OCI-LY7 (cell line): ENCODE results near the gene PHF21B.

Experiments
- EZH2phosphoT487 ChIP-seq: fragments of 200-600 bp; sonication (generic); IDR thresholded peaks from 2 replicates; pipeline ENCODE4 v1.6.1; 2018; ENCODE audit warnings: low read depth, borderline replicate concordance, mild to moderate bottlenecking, mixed run types, antibody characterized with exemption, low read length, moderate library complexity, mixed read lengths
- TF ChIP-seq, protein P1 (sequence below): fragments of 200-600 bp; sonication (generic); conservative IDR thresholded peaks from 2 replicates; pipeline ENCODE4 v1.5.1; 2014; ENCODE audit warnings: mild to moderate bottlenecking, antibody characterized with exemption, low read length, moderate library complexity, mixed read lengths

DNA sequence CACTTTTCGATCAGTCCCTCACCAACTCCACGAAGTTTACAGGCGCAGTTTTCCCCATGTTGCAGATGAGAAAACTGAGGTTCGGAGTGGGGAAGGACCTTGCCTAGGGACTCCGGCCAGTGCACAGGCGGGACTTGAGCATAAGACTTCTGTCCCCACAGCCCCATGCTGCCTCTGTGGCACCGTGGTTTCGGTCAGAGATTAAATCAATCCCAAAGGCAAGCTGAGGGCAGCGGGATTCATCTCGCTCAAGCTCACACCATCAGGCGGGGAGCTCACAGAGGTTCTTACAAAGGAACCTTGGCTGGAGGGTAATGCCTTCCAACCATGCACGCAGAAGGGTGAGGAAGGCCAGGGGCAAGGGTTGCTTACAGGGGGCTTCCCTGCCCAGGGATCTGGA is 115.5 kb downstream of the PHF21B start:
- TF ChIP-seq, protein P1, sequence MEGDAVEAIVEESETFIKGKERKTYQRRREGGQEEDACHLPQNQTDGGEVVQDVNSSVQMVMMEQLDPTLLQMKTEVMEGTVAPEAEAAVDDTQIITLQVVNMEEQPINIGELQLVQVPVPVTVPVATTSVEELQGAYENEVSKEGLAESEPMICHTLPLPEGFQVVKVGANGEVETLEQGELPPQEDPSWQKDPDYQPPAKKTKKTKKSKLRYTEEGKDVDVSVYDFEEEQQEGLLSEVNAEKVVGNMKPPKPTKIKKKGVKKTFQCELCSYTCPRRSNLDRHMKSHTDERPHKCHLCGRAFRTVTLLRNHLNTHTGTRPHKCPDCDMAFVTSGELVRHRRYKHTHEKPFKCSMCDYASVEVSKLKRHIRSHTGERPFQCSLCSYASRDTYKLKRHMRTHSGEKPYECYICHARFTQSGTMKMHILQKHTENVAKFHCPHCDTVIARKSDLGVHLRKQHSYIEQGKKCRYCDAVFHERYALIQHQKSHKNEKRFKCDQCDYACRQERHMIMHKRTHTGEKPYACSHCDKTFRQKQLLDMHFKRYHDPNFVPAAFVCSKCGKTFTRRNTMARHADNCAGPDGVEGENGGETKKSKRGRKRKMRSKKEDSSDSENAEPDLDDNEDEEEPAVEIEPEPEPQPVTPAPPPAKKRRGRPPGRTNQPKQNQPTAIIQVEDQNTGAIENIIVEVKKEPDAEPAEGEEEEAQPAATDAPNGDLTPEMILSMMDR, result no peak
- TF ChIP-seq EZH2phosphoT487, result no peak
